GM19467 (cell line): Measurements from ENCODE around the gene TMEM82.

ENCODE experiments used
- ATAC-seq: cut with Tn5 transposase; IDR thresholded peaks from one replicate; pipeline ENCODE4 v1.9.1; 2021; ENCODE audit warnings: mild to moderate bottlenecking, moderate library complexity; ENCODE audit not compliant: unreplicated experiment

TMEM82 gene

DNA sequence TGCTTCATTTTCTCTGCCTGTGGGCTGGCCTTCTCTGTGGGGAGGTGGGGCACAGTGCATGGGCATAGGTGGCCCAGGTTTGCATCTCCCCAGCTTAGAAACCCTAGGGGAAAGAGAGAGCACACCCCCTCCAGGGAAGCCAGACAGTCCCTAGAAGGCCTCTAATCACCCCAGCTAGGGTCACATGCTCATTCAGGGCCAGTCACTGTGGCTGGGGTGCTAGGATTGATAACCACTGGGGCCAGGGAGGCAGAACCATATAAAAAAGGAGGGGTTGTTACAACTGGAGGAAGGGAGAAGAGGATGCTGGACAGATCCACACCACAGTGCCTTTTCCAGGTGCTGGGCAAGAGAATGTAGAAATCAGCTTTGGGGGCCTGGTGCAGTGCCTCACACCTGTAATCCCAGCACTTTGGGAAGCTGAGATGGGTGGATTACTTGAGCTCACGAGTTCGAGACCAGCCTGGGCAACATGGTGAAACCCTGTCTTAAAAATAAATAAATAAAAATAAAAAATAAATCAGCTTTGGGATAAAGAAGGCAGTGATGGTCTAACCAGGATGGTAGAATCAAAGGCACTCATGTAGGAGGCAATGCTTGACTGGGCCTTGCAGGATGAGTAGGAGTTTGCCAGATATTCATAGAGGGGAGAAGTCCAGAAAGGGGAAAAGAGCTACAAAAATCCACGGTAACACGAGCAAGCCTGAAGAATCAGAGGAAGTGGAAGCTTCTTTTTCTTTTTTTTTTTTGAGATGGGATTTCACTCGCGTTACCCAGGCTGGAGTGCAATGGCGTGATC lies 35.8 kb downstream of the TMEM82 start:
- ATAC-seq = no peak

DNA sequence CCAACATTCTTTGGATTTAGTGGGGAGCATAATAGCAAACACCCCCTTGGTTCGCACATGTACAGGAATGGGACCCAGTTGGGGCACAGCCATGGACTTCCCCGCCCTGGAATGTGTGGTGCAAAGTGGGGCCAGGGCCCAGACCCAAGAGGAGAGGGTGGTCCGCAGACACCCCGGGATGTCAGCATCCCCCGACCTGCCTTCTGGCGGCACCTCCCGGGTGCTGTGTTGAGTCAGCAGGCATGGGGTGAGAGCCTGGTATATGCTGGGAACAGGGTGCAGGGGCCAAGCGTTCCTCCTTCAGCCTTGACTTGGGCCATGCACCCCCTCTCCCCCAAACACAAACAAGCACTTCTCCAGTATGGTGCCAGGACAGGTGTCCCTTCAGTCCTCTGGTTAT lies 43.4 kb downstream of the TMEM82 start:
- no peak for ATAC-seq

DNA sequence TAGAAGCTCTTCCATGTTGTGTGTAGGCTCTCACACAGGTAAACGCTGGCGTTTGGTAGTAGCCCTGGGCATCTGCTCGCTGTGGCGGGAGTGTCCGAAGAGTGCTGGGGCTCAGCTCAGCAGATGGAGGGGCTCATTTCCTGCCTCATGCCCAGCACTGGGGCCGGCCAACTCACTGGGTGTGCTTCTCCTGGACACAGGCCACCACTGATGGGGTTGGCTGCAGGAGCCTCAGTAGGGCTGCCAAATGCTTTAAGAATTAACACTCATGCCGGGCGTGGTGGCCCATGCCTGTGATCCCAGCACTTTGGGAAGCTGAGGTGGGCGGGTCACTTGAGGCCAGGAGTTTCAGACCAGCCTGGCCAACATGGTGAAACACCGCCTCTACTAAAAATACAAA lies 44.3 kb downstream of the TMEM82 start:
- ATAC-seq = no peak

DNA sequence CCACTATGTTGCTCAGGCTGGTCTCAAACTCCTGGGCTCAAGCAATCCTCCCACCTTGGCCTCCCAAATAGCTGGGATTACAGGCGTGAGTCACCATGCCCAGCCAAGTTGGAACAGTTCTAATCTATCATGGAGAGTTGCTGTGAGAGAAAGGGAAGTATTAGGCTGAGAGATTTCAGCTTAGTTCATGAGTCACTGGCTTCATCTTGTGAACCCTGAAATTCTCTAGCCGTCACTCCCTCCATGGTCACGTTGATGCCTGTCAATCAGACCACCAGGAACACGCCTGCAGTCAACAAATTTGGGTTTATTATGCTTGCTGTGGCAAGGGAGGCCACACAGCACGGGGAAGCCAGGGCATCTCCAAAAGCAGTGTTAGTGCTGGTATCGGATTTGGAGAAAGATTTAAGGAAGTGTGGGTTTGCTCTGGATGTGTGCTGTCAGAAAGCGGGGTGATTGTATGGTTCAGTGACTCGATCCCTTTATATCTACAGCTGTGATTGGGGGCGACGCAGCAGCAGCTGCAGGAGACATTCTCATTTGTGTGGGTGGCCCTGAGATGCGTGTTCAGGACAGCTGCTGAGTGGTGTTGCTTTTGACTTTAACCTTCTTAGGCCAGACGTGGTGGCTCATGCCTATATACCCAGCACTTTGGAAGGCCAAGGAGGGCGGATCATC lies 46.5 kb downstream of the TMEM82 start:
- no peak for ATAC-seq

DNA sequence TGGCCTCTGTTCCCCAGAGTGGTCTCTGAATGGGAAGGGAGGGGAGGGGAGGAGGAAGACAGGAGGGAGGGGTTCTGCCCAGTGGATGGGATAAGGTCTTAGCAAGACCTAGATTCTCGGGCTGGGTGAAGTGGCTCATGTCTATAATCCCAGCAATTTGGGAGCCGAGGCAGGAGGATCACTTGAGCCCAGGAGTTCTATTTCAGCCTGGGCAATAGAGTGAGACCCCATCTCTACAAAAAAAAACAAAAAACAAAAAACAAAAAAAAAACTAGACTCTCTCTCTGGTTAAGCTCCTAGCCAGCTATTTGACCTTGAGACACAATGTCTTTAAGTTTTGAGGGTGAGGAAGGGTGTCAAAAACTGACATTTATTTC lies 53.8 kb downstream of the TMEM82 start:
- ATAC-seq = no peak
